Measurements from ENCODE around the gene BAZ1B. TPM values are rescaled to one million over a fixed set of nuclear protein-coding genes. Genes with fewer than 3 reads are reported as not detected.
"Not testable (repeated sequence)": the region's sequence is repeated elsewhere in the genome, so short reads cannot be mapped to it uniquely, and the experiment has no call there.

The BAZ1B gene
- polyA plus RNA-seq, 1 experiment, result 12.4 TPM

GRCh38 chr7:73526896-73527821 lies 5.1 kb upstream of the BAZ1B start:
- H3K36me3 ChIP-seq (ENCODE audit: control insufficient read depth, insufficient read depth, low read length), result no peaks in the 10 kb centered on the region
- CTCF ChIA-PET, result no interaction called here
- DNase-seq (ENCODE audit: low read depth), result no peak
- no peaks in the 10 kb centered on the region for H3K27me3 ChIP-seq (ENCODE audit: control insufficient read depth, insufficient read depth, low read length)
- POLR2A ChIA-PET, result interaction anchor here (0.6 kb wide), 1 partner anchor 12 kb away, joined by 3 read pairs; no protein-coding TSS in a partner anchor
- H3K4me3 ChIP-seq (ENCODE audit: low read depth, low read length), result no peak overlapping the region
- TF ChIP-seq CTCF (IDR thresholded peaks at IDR 0.05; ENCODE audit: insufficient read depth, low read depth, low read length), result no peak

GRCh38 chr7:73526158-73526494 lies 4.0 kb upstream of the BAZ1B start:
- CTCF ChIA-PET; POLR2A ChIA-PET; H3K4me3 ChIP-seq (ENCODE audit: low read depth, low read length); H3K36me3 ChIP-seq (ENCODE audit: control insufficient read depth, insufficient read depth, low read length); DNase-seq (ENCODE audit: low read depth); H3K27me3 ChIP-seq (ENCODE audit: control insufficient read depth, insufficient read depth, low read length): not testable (repeated sequence)

- no peak for TF ChIP-seq CTCF (IDR thresholded peaks at IDR 0.05; ENCODE audit: insufficient read depth, low read depth, low read length)
- DNase-seq (ENCODE audit: low read depth), result no peak
- peak overlapping the region; percentile 52 for H3K4me3 ChIP-seq (ENCODE audit: low read depth, low read length)
- CTCF ChIA-PET, result interaction anchor here (1.5 to 2.0 kb wide), 2 partner anchors 38 to 204 kb away, joined by 3 to 4 read pairs; no protein-coding TSS in a partner anchor
- POLR2A ChIA-PET, result no interaction called here
- H3K36me3 ChIP-seq (ENCODE audit: control insufficient read depth, insufficient read depth, low read length), result peaks cover 3% of the 10 kb centered on the region; the same call in 1 of the 2 replicates
- no peaks in the 10 kb centered on the region for H3K27me3 ChIP-seq (ENCODE audit: control insufficient read depth, insufficient read depth, low read length)
Measured at GRCh38 chr7:73521636-73522104, 423 bp downstream of the BAZ1B start.

- H3K4me3 ChIP-seq (ENCODE audit: low read depth, low read length), result peak overlapping the region; percentile 52
- no peak for TF ChIP-seq CTCF (IDR thresholded peaks at IDR 0.05; ENCODE audit: insufficient read depth, low read depth, low read length)
- H3K36me3 ChIP-seq (ENCODE audit: control insufficient read depth, insufficient read depth, low read length), result peaks cover 3% of the 10 kb centered on the region; the same call in 1 of the 2 replicates
- H3K27me3 ChIP-seq (ENCODE audit: control insufficient read depth, insufficient read depth, low read length), result no peaks in the 10 kb centered on the region
- no peak for DNase-seq (ENCODE audit: low read depth)
- ChIA-PET POLR2A (interaction anchor here (0.5 to 0.7 kb wide), 2 partner anchors 41 to 213 kb away, joined by 3 read pairs; no protein-coding TSS in a partner anchor), CTCF (interaction anchor here (1.5 to 2.0 kb wide), 2 partner anchors 39 to 204 kb away, joined by 3 to 4 read pairs; no protein-coding TSS in a partner anchor)
Measured at GRCh38 chr7:73520673-73521635, 1.1 kb downstream of the BAZ1B start.

GRCh38 chr7:73519867-73520672 lies 2.0 kb downstream of the BAZ1B start:
- Histone ChIP-seq H3K36me3 (ENCODE audit: control insufficient read depth, insufficient read depth, low read length) (peaks cover 5% of the 10 kb centered on the region; the same call in 1 of the 2 replicates), H3K27me3 (ENCODE audit: control insufficient read depth, insufficient read depth, low read length) (no peaks in the 10 kb centered on the region), H3K4me3 (ENCODE audit: low read depth, low read length) (peak overlapping the region; percentile 52)
- no peak for TF ChIP-seq CTCF (IDR thresholded peaks at IDR 0.05; ENCODE audit: insufficient read depth, low read depth, low read length)
- CTCF ChIA-PET, result interaction anchor here (1.5 kb wide), 1 partner anchor 205 kb away, joined by 3 read pairs; no protein-coding TSS in a partner anchor
- DNase-seq (ENCODE audit: low read depth), result no peak
- POLR2A ChIA-PET, result no interaction called here

Measured in BJ (cell line).